RWPE2 (cell line): ENCODE data around the gene IL9.

ENCODE experiments used
- ATAC-seq: fragments of 200-7000 bp; cut with Tn5 transposase; 3 replicates; pipeline ENCODE4 v1.9.1; 2021; ENCODE audit warnings: low read depth
- DNase-seq: peaks from one replicate; pipeline ENCODE4 v3.0.0-alpha.2; 2020; ENCODE audit warnings: low spot score
- H3K27ac ChIP-seq: fragments of 450-650 bp; 2 replicates; pipeline ENCODE4 v1.5.1; 2017; ENCODE audit warnings: mild to moderate bottlenecking; ENCODE audit not compliant: poor library complexity, severe bottlenecking
- H3K27me3 ChIP-seq: fragments of 250-450 bp; sonication (Bioruptor Pico); 2 replicates; pipeline ENCODE4 v1.5.1; 2021; ENCODE audit warnings: mild to moderate bottlenecking, moderate library complexity; ENCODE audit not compliant: insufficient read depth, poor library complexity, severe bottlenecking
- H3K36me3 ChIP-seq: fragments of 250-450 bp; sonication (Bioruptor Pico); 2 replicates; pipeline ENCODE4 v1.5.1; 2020; ENCODE audit warnings: low read depth, mild to moderate bottlenecking, moderate library complexity
- H3K4me1 ChIP-seq: fragments of 250-450 bp; sonication (Bioruptor Pico); 2 replicates; pipeline ENCODE4 v1.5.1; 2021; ENCODE audit warnings: mild to moderate bottlenecking, moderate library complexity; ENCODE audit not compliant: insufficient read depth, poor library complexity, severe bottlenecking
- H3K4me3 ChIP-seq: fragments of 250-450 bp; sonication (Bioruptor Pico); 2 replicates; pipeline ENCODE4 v1.5.1; 2021; ENCODE audit warnings: mild to moderate bottlenecking, moderate library complexity; ENCODE audit not compliant: severe bottlenecking
- H3K9me3 ChIP-seq: fragments of 250-450 bp; sonication (Bioruptor Pico); 2 replicates; pipeline ENCODE4 v1.5.1; 2021; ENCODE audit warnings: mild to moderate bottlenecking, moderate library complexity; ENCODE audit not compliant: severe bottlenecking
- CTCF ChIP-seq: fragments of 450-650 bp; IDR thresholded peaks from one replicate; pipeline ENCODE4 v1.5.1; 2017; ENCODE audit warnings: mild to moderate bottlenecking, moderate library complexity; ENCODE audit not compliant: poor library complexity, severe bottlenecking

IL9 gene

GRCh38 chr5:135895474-135896006 is at the start of gene IL9:
Gene IL9 (minus strand): TSS chr5:135895841. CDS start chr5:135895816, 25 bp downstream.
- DNase-seq (no peak), ATAC-seq (no peak)
- no peaks in the 10 kb centered on the region for H3K4me1 ChIP-seq
- H3K27ac ChIP-seq: no peak within 1 kb of the TSS
- H3K27me3 ChIP-seq: peaks cover 8% of the 10 kb centered on the region
- TF ChIP-seq CTCF: no peak
- no peaks in the 10 kb centered on the region for H3K9me3 ChIP-seq
- no peaks in the 10 kb centered on the region for H3K36me3 ChIP-seq
- no peak within 1 kb of the TSS for H3K4me3 ChIP-seq

- Histone ChIP-seq H3K9me3 (no peaks in the 10 kb centered on the region), H3K27me3 (no peaks in the 10 kb centered on the region), H3K4me1 (peaks cover 7% of the 10 kb centered on the region), H3K4me3 (no peak overlapping the region), H3K27ac (peak overlapping the region; percentile 14), H3K36me3 (no peaks in the 10 kb centered on the region)
- peak; percentile 96 for TF ChIP-seq CTCF
- DNase-seq (no peak), ATAC-seq (peak; percentile 75)
These were observed 49.4 kb upstream of the IL9 start for GRCh38 chr5:135944967-135945560.

GRCh38 chr5:135944564-135944963 is 48.9 kb upstream of the IL9 start:
- Histone ChIP-seq H3K4me1 (peaks cover 7% of the 10 kb centered on the region), H3K27me3 (no peaks in the 10 kb centered on the region), H3K4me3 (no peak overlapping the region), H3K27ac (no peak overlapping the region), H3K36me3 (no peaks in the 10 kb centered on the region), H3K9me3 (no peaks in the 10 kb centered on the region)
- DNase-seq (no peak), ATAC-seq (no peak)
- TF ChIP-seq CTCF: no peak

- no peaks in the 10 kb centered on the region for H3K9me3 ChIP-seq
- DNase-seq (no peak), ATAC-seq (peak; percentile 35; the same call in 2 of the 3 replicates)
- no peak overlapping the region for H3K27ac ChIP-seq
- H3K4me1 ChIP-seq: peaks cover 7% of the 10 kb centered on the region
- no peaks in the 10 kb centered on the region for H3K27me3 ChIP-seq
- no peak for TF ChIP-seq CTCF
- no peaks in the 10 kb centered on the region for H3K36me3 ChIP-seq
- no peak overlapping the region for H3K4me3 ChIP-seq
These were observed 46.6 kb upstream of the IL9 start for GRCh38 chr5:135942202-135942771.

- no peak overlapping the region for H3K27ac ChIP-seq
- ATAC-seq (no peak), DNase-seq (no peak)
- H3K36me3 ChIP-seq: no peaks in the 10 kb centered on the region
- H3K4me3 ChIP-seq: no peak overlapping the region
- no peaks in the 10 kb centered on the region for H3K27me3 ChIP-seq
- no peaks in the 10 kb centered on the region for H3K9me3 ChIP-seq
- peaks cover 7% of the 10 kb centered on the region for H3K4me1 ChIP-seq
- no peak for TF ChIP-seq CTCF
These were observed 46.1 kb upstream of the IL9 start for GRCh38 chr5:135941711-135942110.
